PC-3 (cell line): ENCODE data around the gene SLC9A9. TPM values are rescaled to one million over a fixed set of nuclear protein-coding genes. Genes with fewer than 3 reads are reported as not detected.

ENCODE experiments used
- ATAC-seq: fragments of 200-7000 bp; cut with Tn5 transposase; 2 replicates; pipeline ENCODE4 v1.9.1; 2020; ENCODE audit warnings: mild to moderate bottlenecking, moderate library complexity
- BruUV-seq: library from RNA; stranded (reverse); fragments of 400-500 nt; replicated peaks from 2 replicates; lab custom pipeline; 2021; lab: Mats Ljungman, UMichigan
- CTCF ChIA-PET: fragments of 300-600 bp; sonication (Branson Sonifier 250); formaldehyde crosslinking; loops from one replicate; lab custom pipeline; 2022; ENCODE audit warnings: antibody characterized with exemption; lab: Charles Lee
- POLR2A ChIA-PET: fragments of 300-600 bp; sonication (Branson Sonifier 250); formaldehyde crosslinking; loops from one replicate; lab custom pipeline; 2022; ENCODE audit warnings: antibody characterized with exemption; ENCODE audit not compliant: unreplicated experiment; lab: Charles Lee
- DNase-seq: peaks from one replicate; pipeline ENCODE4 v3.0.0-alpha.2; 2015
- H2AFZ ChIP-seq: fragments of 300-600 bp; sonication (generic); 2 replicates; pipeline ENCODE4 v1.6.0; 2016; ENCODE audit warnings: antibody characterized with exemption, low read length
- H3F3A ChIP-seq: fragments of 300-600 bp; sonication (generic); one replicate; pipeline ENCODE4 v1.6.0; 2017; ENCODE audit warnings: antibody characterized with exemption, low read length, control low read depth, mild to moderate bottlenecking; ENCODE audit not compliant: unreplicated experiment
- H3K27ac ChIP-seq: fragments of 300-600 bp; sonication (generic); 2 replicates; pipeline ENCODE4 v1.5.1; 2016; ENCODE audit warnings: mild to moderate bottlenecking, low read length
- H3K27me3 ChIP-seq: fragments of 300-600 bp; sonication (generic); 2 replicates; pipeline ENCODE4 v1.6.1; 2016; ENCODE audit warnings: low read length, mixed read lengths
- H3K36me3 ChIP-seq: fragments of 300-600 bp; sonication (generic); 2 replicates; pipeline ENCODE4 v1.6.1; 2016; ENCODE audit warnings: low read depth, mixed run types, low read length, mixed read lengths
- H3K4me1 ChIP-seq: fragments of 300-600 bp; sonication (generic); 2 replicates; pipeline ENCODE4 v1.5.1; 2016; ENCODE audit warnings: low read length; ENCODE audit not compliant: insufficient read depth
- H3K4me2 ChIP-seq: fragments of 300-600 bp; sonication (generic); 2 replicates; pipeline ENCODE4 v1.6.0; 2016; ENCODE audit warnings: low read length
- H3K4me3 ChIP-seq: fragments of 300-600 bp; sonication (generic); 2 replicates; pipeline ENCODE4 v1.5.1; 2016; ENCODE audit warnings: mild to moderate bottlenecking, low read length, mixed read lengths
- H3K79me2 ChIP-seq: fragments of 300-600 bp; sonication (generic); 2 replicates; pipeline ENCODE4 v1.6.1; 2017; ENCODE audit warnings: low read length, mixed read lengths
- H3K9ac ChIP-seq: fragments of 300-600 bp; sonication (generic); 2 replicates; pipeline ENCODE4 v1.6.0; 2016; ENCODE audit warnings: mild to moderate bottlenecking, low read length
- H3K9me2 ChIP-seq: fragments of 300-600 bp; sonication (generic); replicated peaks from 2 replicates; pipeline ENCODE4 v1.6.1; 2016; ENCODE audit warnings: mixed run types, low read length, mixed read lengths
- H3K9me3 ChIP-seq: fragments of 300-600 bp; sonication (generic); 2 replicates; pipeline ENCODE4 v1.6.1; 2016; ENCODE audit warnings: low read length, mixed read lengths
- H4K20me1 ChIP-seq: fragments of 300-600 bp; sonication (generic); 2 replicates; pipeline ENCODE4 v1.6.1; 2016; ENCODE audit warnings: low read length, mixed read lengths
- CTCF ChIP-seq: fragments of 300-600 bp; sonication (generic); conservative IDR thresholded peaks from 2 replicates; pipeline ENCODE4 v1.5.1; 2017; ENCODE audit warnings: antibody characterized with exemption, low read depth, mild to moderate bottlenecking, low read length
- EZH2 ChIP-seq: fragments of 300-600 bp; sonication (generic); IDR thresholded peaks from one replicate; pipeline ENCODE4 v1.6.1; 2017; ENCODE audit warnings: antibody characterized with exemption, mild to moderate bottlenecking, low read length; ENCODE audit not compliant: unreplicated experiment
- EZH2phosphoT487 ChIP-seq: fragments of 300-600 bp; sonication (generic); IDR thresholded peaks from 2 replicates; pipeline ENCODE4 v1.6.1; 2018; ENCODE audit warnings: mild to moderate bottlenecking, antibody characterized with exemption, low read length, borderline replicate concordance
- intact Hi-C: fragments of 100-400 bp; cut with micrococcal nuclease; formaldehyde crosslinking; loops from 2 replicates; pipeline ENCODE4 v1.9.0; 2023
- total RNA-seq: library from RNA; depleted of rRNA; stranded (reverse); fragments of >200 nt; gene quantifications from 2 replicates; pipeline ENCODE4 v1.2.3, GENCODE V29; 2014; rRNA removed

The SLC9A9 gene
- total RNA-seq, 1 experiment from 2014 or later, result 0.07 TPM

GRCh38 chr3:143216709-143217182 is 631.5 kb downstream of the SLC9A9 start:
- no peaks in the 10 kb centered on the region for H4K20me1 ChIP-seq
- H3K4me2 ChIP-seq, result no peak overlapping the region
- H3K9me3 ChIP-seq, result no peaks in the 10 kb centered on the region
- H2AFZ ChIP-seq, result no peak overlapping the region
- H3K4me1 ChIP-seq, result no peaks in the 10 kb centered on the region
- ChIA-PET POLR2A (no interaction called here), CTCF (no interaction called here)
- H3K79me2 ChIP-seq, result no peaks in the 10 kb centered on the region
- intact Hi-C loops, result no loop called here
- no peak overlapping the region for H3K4me3 ChIP-seq
- no peaks in the 10 kb centered on the region for H3F3A ChIP-seq
- ATAC-seq, result no peak
- no TSS peak for BruUV-seq
- H3K27ac ChIP-seq, result no peak overlapping the region
- TF ChIP-seq EZH2 (no peak), EZH2phosphoT487 (no peak), CTCF (no peak)
- no peak overlapping the region for H3K9ac ChIP-seq
- no peaks in the 10 kb centered on the region for H3K9me2 ChIP-seq
- H3K27me3 ChIP-seq, result no peaks in the 10 kb centered on the region
- H3K36me3 ChIP-seq, result no peaks in the 10 kb centered on the region
- DNase-seq, result no peak

Other genes with a start within 250 kb of the SLC9A9 start
- 28.5 and 31.3 TPM in 2 replicates for gene DIPK2A, start 123.4 kb upstream of the SLC9A9 start, total RNA-seq